ENCODE results near the gene PPP6R1. TPM values are rescaled to one million over a fixed set of nuclear protein-coding genes. Genes with fewer than 3 reads are reported as not detected.

Gene PPP6R1, protein sequence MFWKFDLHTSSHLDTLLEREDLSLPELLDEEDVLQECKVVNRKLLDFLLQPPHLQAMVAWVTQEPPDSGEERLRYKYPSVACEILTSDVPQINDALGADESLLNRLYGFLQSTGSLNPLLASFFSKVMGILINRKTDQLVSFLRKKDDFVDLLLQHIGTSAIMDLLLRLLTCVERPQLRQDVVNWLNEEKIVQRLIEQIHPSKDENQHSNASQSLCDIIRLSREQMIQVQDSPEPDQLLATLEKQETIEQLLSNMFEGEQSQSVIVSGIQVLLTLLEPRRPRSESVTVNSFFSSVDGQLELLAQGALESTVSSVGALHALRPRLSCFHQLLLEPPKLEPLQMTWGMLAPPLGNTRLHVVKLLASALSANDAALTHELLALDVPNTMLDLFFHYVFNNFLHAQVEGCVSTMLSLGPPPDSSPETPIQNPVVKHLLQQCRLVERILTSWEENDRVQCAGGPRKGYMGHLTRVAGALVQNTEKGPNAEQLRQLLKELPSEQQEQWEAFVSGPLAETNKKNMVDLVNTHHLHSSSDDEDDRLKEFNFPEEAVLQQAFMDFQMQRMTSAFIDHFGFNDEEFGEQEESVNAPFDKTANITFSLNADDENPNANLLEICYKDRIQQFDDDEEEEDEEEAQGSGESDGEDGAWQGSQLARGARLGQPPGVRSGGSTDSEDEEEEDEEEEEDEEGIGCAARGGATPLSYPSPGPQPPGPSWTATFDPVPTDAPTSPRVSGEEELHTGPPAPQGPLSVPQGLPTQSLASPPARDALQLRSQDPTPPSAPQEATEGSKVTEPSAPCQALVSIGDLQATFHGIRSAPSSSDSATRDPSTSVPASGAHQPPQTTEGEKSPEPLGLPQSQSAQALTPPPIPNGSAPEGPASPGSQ
- polyA plus RNA-seq (2013) = 46.5 and 48.3 TPM in 2 replicates

GRCh38 chr19:55258828-55259539, at the start of gene PPP6R1:
Gene PPP6R1, minus strand, starts transcription at chr19:55259017. Its CDS starts 11,914 bp downstream, at chr19:55247103.
- Histone ChIP-seq H4K8ac (ENCODE audit: low read depth, low read length) (peak within 1 kb of the TSS; percentile 97), H3K14ac (ENCODE audit: low read length) (peak within 1 kb of the TSS; percentile 93), H2AFZ (ENCODE audit: insufficient read depth, low read length, poor library complexity) (peak within 1 kb of the TSS; percentile 99), H3K9ac (ENCODE audit: low read length) (peak within 1 kb of the TSS; percentile 92), H3K79me2 (ENCODE audit: control insufficient read depth, insufficient read depth, low read length, poor library complexity) (peaks cover 33% of the 10 kb centered on the region), H3K18ac (ENCODE audit: low read length) (peak within 1 kb of the TSS; percentile 84), H3K27ac (ENCODE audit: low read depth, low read length) (peak within 1 kb of the TSS; percentile 85), H3K4me2 (ENCODE audit: low read length) (peak within 1 kb of the TSS; percentile 92), H3K9me3 (ENCODE audit: insufficient read depth, low read depth, low read length) (no peaks in the 10 kb centered on the region), H2BK5ac (ENCODE audit: low read depth, low read length, poor library complexity) (peak within 1 kb of the TSS; percentile 77), H2BK12ac (ENCODE audit: low read length) (no peak within 1 kb of the TSS), H3K27me3 (ENCODE audit: insufficient read depth, low read length) (no peaks in the 10 kb centered on the region), H3K4ac (ENCODE audit: low read depth, low read length) (peak within 1 kb of the TSS; percentile 97), H3K79me1 (ENCODE audit: low read length) (peaks cover 13% of the 10 kb centered on the region), H2AK5ac (ENCODE audit: low read length) (peak within 1 kb of the TSS; percentile 92), H3K36me3 (ENCODE audit: control insufficient read depth in 1 of 2, insufficient read depth in 2 of 2, low read length in 2 of 2) (peaks cover 0 to 4% of the 10 kb centered on the region in 2 experiments), H4K91ac (ENCODE audit: low read depth, low read length) (peak within 1 kb of the TSS; percentile 85), H3K4me3 (ENCODE audit: low read depth, low read length) (peak within 1 kb of the TSS; percentile 86), H4K12ac (ENCODE audit: low read depth, low read length) (peak within 1 kb of the TSS; percentile 92), H2BK120ac (ENCODE audit: insufficient read depth, low read length, poor library complexity) (peak within 1 kb of the TSS; percentile 71), H3K4me1 (ENCODE audit: control insufficient read depth in 1 of 2, insufficient read depth in 2 of 2, low read length in 2 of 2) (peaks cover 16 to 26% of the 10 kb centered on the region in 2 experiments), H3K23ac (ENCODE audit: low read length) (no peak within 1 kb of the TSS)
- DNase-seq = peak; percentile 98 to 100
- WGBS (ENCODE audit: extremely low coverage, insufficient coverage, insufficient read length) = no CpG with 5 or more reads among the region's 76 CpGs

- no peak overlapping the region for H3K9ac ChIP-seq (ENCODE audit: low read length)
- no peak overlapping the region for H2BK12ac ChIP-seq (ENCODE audit: low read length)
- no peak overlapping the region for H4K8ac ChIP-seq (ENCODE audit: low read depth, low read length)
- no peak overlapping the region for H4K12ac ChIP-seq (ENCODE audit: low read depth, low read length)
- H3K4ac ChIP-seq (ENCODE audit: low read depth, low read length) = no peak overlapping the region
- no peak overlapping the region for H2AK5ac ChIP-seq (ENCODE audit: low read length)
- no peak overlapping the region for H3K4me3 ChIP-seq (ENCODE audit: low read depth, low read length)
- H3K79me2 ChIP-seq (ENCODE audit: control insufficient read depth, insufficient read depth, low read length, poor library complexity) = no peaks in the 10 kb centered on the region
- no peaks in the 10 kb centered on the region for H3K79me1 ChIP-seq (ENCODE audit: low read length)
- DNase-seq = no peak
- no peak overlapping the region for H3K27ac ChIP-seq (ENCODE audit: low read depth, low read length)
- no peak overlapping the region for H3K18ac ChIP-seq (ENCODE audit: low read length)
- H3K9me3 ChIP-seq (ENCODE audit: insufficient read depth, low read depth, low read length) = peaks cover 3% of the 10 kb centered on the region
- no peak overlapping the region for H3K14ac ChIP-seq (ENCODE audit: low read length)
- H2BK120ac ChIP-seq (ENCODE audit: insufficient read depth, low read length, poor library complexity) = no peak overlapping the region
- H3K23ac ChIP-seq (ENCODE audit: low read length) = no peak overlapping the region
- no peaks in the 10 kb centered on the region for H3K27me3 ChIP-seq (ENCODE audit: insufficient read depth, low read length)
- no peak overlapping the region for H2AFZ ChIP-seq (ENCODE audit: insufficient read depth, low read length, poor library complexity)
- peaks cover 29 to 31% of the 10 kb centered on the region in 2 experiments for H3K36me3 ChIP-seq (ENCODE audit: control insufficient read depth in 1 of 2, insufficient read depth in 2 of 2, low read length in 2 of 2)
- WGBS (ENCODE audit: extremely low coverage, insufficient coverage, insufficient read length) = no CpG with 5 or more reads among the region's 11 CpGs
- H3K4me2 ChIP-seq (ENCODE audit: low read length) = no peak overlapping the region
- no peak overlapping the region for H2BK5ac ChIP-seq (ENCODE audit: low read depth, low read length, poor library complexity)
- no peak overlapping the region for H4K91ac ChIP-seq (ENCODE audit: low read depth, low read length)
- H3K4me1 ChIP-seq (ENCODE audit: control insufficient read depth in 1 of 2, insufficient read depth in 2 of 2, low read length in 2 of 2) = no peaks in the 10 kb centered on the region
Measured at GRCh38 chr19:55308281-55308680, 49.5 kb upstream of the PPP6R1 start.

- H3K27ac ChIP-seq (ENCODE audit: low read depth, low read length) = no peak overlapping the region
- no peak overlapping the region for H4K91ac ChIP-seq (ENCODE audit: low read depth, low read length)
Measured at GRCh38 chr19:55306712-55307111, 47.9 kb upstream of the PPP6R1 start.

DNA sequence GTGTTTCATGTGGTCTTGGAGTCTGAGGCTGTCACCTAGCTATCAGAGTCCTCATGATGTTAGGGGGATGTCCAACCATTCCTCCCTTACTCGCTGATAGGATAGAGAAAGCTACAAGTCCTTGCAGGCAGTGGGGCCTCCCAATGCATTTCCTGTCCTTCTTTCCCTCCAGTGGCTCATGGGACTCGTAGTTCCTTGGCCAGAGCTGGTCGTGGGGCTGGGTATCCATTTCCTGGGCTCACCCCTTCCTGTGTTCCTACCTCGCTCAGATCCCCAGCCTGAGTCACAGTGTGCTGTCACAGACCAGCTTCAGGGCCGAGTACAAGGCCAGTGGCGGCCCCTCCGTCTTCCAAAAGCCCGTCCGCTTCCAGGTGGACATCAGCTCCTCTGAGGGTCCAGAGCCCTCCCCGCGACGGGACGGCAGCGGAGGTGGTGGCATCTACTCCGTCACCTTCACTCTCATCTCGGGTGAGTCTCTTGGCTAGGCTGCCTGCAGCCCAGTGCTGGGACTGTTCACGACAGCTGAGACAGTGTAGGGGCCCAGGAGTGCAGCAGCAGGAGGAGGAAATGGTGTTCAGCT, 47.3 kb upstream of the PPP6R1 start:
- Histone ChIP-seq H4K12ac (ENCODE audit: low read depth, low read length) (no peak overlapping the region), H3K4me2 (ENCODE audit: low read length) (no peak overlapping the region), H3K9ac (ENCODE audit: low read length) (no peak overlapping the region), H3K18ac (ENCODE audit: low read length) (no peak overlapping the region), H2BK12ac (ENCODE audit: low read length) (no peak overlapping the region), H3K4ac (ENCODE audit: low read depth, low read length) (no peak overlapping the region), H3K79me2 (ENCODE audit: control insufficient read depth, insufficient read depth, low read length, poor library complexity) (no peaks in the 10 kb centered on the region), H3K23ac (ENCODE audit: low read length) (no peak overlapping the region), H2BK120ac (ENCODE audit: insufficient read depth, low read length, poor library complexity) (no peak overlapping the region), H4K8ac (ENCODE audit: low read depth, low read length) (no peak overlapping the region), H3K27me3 (ENCODE audit: insufficient read depth, low read length) (no peaks in the 10 kb centered on the region), H3K9me3 (ENCODE audit: insufficient read depth, low read depth, low read length) (peaks cover 3% of the 10 kb centered on the region), H3K36me3 (ENCODE audit: control insufficient read depth in 1 of 2, insufficient read depth in 2 of 2, low read length in 2 of 2) (peaks cover 27 to 36% of the 10 kb centered on the region in 2 experiments), H3K79me1 (ENCODE audit: low read length) (no peaks in the 10 kb centered on the region), H3K4me3 (ENCODE audit: low read depth, low read length) (no peak overlapping the region), H2BK5ac (ENCODE audit: low read depth, low read length, poor library complexity) (no peak overlapping the region), H3K4me1 (ENCODE audit: control insufficient read depth in 1 of 2, insufficient read depth in 2 of 2, low read length in 2 of 2) (peaks cover 0 to 3% of the 10 kb centered on the region in 2 experiments), H2AK5ac (ENCODE audit: low read length) (no peak overlapping the region), H3K27ac (ENCODE audit: low read depth, low read length) (no peak overlapping the region), H3K14ac (ENCODE audit: low read length) (no peak overlapping the region), H2AFZ (ENCODE audit: insufficient read depth, low read length, poor library complexity) (no peak overlapping the region), H4K91ac (ENCODE audit: low read depth, low read length) (no peak overlapping the region)
- no CpG with 5 or more reads among the region's 17 CpGs for WGBS (ENCODE audit: extremely low coverage, insufficient coverage, insufficient read length)
- no peak for DNase-seq

More at GRCh38 chr19:55306712-55307111, 47.9 kb upstream of the PPP6R1 start:
- Histone ChIP-seq H2BK12ac (ENCODE audit: low read length) (no peak overlapping the region), H3K4me3 (ENCODE audit: low read depth, low read length) (no peak overlapping the region), H3K79me2 (ENCODE audit: control insufficient read depth, insufficient read depth, low read length, poor library complexity) (no peaks in the 10 kb centered on the region), H2AK5ac (ENCODE audit: low read length) (no peak overlapping the region), H3K14ac (ENCODE audit: low read length) (no peak overlapping the region), H2BK120ac (ENCODE audit: insufficient read depth, low read length, poor library complexity) (no peak overlapping the region), H3K23ac (ENCODE audit: low read length) (no peak overlapping the region), H3K18ac (ENCODE audit: low read length) (no peak overlapping the region), H3K4me2 (ENCODE audit: low read length) (no peak overlapping the region), H3K27me3 (ENCODE audit: insufficient read depth, low read length) (no peaks in the 10 kb centered on the region), H3K79me1 (ENCODE audit: low read length) (no peaks in the 10 kb centered on the region), H4K12ac (ENCODE audit: low read depth, low read length) (no peak overlapping the region), H2BK5ac (ENCODE audit: low read depth, low read length, poor library complexity) (no peak overlapping the region), H3K36me3 (ENCODE audit: control insufficient read depth in 1 of 2, insufficient read depth in 2 of 2, low read length in 2 of 2) (peaks cover 27 to 36% of the 10 kb centered on the region in 2 experiments), H4K8ac (ENCODE audit: low read depth, low read length) (no peak overlapping the region), H2AFZ (ENCODE audit: insufficient read depth, low read length, poor library complexity) (no peak overlapping the region), H3K9me3 (ENCODE audit: insufficient read depth, low read depth, low read length) (peaks cover 3% of the 10 kb centered on the region), H3K4ac (ENCODE audit: low read depth, low read length) (no peak overlapping the region), H3K9ac (ENCODE audit: low read length) (no peak overlapping the region), H3K4me1 (ENCODE audit: control insufficient read depth in 1 of 2, insufficient read depth in 2 of 2, low read length in 2 of 2) (peaks cover 0 to under 1% of the 10 kb centered on the region in 2 experiments)
- DNase-seq = no peak
- WGBS (ENCODE audit: extremely low coverage, insufficient coverage, insufficient read length) = no CpG with 5 or more reads among the region's 3 CpGs

Measured in trophoblast cell (in vitro differentiated cells and primary cell).